Measurements from ENCODE around the gene CASD1. TPM values are rescaled to one million over a fixed set of nuclear protein-coding genes. Genes with fewer than 3 reads are reported as not detected.

The CASD1 gene
- polyA plus RNA-seq, 1 experiment, result 14.0 TPM

DNA sequence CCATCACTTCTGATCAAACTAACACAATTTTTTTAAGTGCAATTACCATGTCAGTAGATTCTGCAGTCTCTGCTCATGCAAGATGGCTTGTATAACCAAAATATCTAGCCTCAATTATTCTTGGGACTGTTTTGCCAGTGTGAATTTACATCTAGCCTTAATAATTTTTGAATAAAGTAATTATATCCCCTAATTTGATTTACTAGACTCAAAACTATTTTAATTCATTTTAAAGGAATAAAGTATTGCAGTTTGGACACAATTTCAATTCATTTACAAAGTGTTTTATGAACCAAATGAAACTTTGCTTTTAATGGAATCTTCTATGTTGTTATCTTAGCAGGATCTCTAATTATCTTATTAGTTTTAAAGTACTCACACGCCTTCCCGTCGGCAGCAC, 90.7 kb downstream of the CASD1 start:
- Histone ChIP-seq H3K9me3 (ENCODE audit: control insufficient read depth, insufficient read depth, low read length) (no peaks in the 10 kb centered on the region), H3K4me3 (ENCODE audit: low read depth, low read length) (no peak overlapping the region), H3K27ac (ENCODE audit: low read depth, low read length) (no peak overlapping the region), H3K27me3 (ENCODE audit: control insufficient read depth, insufficient read depth, low read length) (no peaks in the 10 kb centered on the region)
- DNase-seq (ENCODE audit: low read depth, low spot score), result no peak
- POLR2A ChIA-PET, result no interaction called here
- CTCF ChIA-PET, result interaction anchor here (0.6 kb wide), 1 partner anchor 56 kb away, joined by 4 read pairs; no protein-coding TSS in a partner anchor
- TF ChIP-seq, protein P1, sequence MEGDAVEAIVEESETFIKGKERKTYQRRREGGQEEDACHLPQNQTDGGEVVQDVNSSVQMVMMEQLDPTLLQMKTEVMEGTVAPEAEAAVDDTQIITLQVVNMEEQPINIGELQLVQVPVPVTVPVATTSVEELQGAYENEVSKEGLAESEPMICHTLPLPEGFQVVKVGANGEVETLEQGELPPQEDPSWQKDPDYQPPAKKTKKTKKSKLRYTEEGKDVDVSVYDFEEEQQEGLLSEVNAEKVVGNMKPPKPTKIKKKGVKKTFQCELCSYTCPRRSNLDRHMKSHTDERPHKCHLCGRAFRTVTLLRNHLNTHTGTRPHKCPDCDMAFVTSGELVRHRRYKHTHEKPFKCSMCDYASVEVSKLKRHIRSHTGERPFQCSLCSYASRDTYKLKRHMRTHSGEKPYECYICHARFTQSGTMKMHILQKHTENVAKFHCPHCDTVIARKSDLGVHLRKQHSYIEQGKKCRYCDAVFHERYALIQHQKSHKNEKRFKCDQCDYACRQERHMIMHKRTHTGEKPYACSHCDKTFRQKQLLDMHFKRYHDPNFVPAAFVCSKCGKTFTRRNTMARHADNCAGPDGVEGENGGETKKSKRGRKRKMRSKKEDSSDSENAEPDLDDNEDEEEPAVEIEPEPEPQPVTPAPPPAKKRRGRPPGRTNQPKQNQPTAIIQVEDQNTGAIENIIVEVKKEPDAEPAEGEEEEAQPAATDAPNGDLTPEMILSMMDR (IDR thresholded peaks at IDR 0.05; ENCODE audit: low read depth, low read length), result no peak

- Histone ChIP-seq H3K27ac (ENCODE audit: low read depth, low read length) (no peak overlapping the region), H3K27me3 (ENCODE audit: control insufficient read depth, insufficient read depth, low read length) (no peaks in the 10 kb centered on the region), H3K4me3 (ENCODE audit: low read depth, low read length) (no peak overlapping the region), H3K9me3 (ENCODE audit: control insufficient read depth, insufficient read depth, low read length) (no peaks in the 10 kb centered on the region)
- no peak for DNase-seq (ENCODE audit: low read depth, low spot score)
- ChIA-PET POLR2A (no interaction called here), CTCF (no interaction called here)
- TF ChIP-seq, protein P1 (IDR thresholded peaks at IDR 0.05; ENCODE audit: low read depth, low read length), result no peak
Observed at GRCh38 chr7:94602181-94602580, 92.6 kb downstream of the CASD1 start.

DNA sequence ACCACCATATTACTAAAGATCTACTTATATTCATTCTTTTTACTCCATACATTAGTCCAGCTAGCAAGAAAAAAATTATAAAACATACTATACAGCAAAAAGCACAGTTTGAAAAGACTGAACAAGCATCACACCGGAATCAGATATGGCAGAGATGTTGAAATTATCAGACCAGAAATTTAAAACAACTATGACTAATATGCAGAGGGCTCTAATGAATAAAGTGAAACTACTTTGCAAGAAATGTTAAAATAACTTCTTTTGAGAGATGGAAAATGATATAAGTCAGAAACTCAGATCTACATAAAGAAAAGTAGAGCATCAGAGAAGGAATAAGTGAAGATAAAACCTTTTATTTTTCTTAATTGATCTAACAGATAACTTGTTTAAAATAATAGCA, 95.4 kb downstream of the CASD1 start:
- Histone ChIP-seq H3K27ac (ENCODE audit: low read depth, low read length) (no peak overlapping the region), H3K4me3 (ENCODE audit: low read depth, low read length) (no peak overlapping the region), H3K9me3 (ENCODE audit: control insufficient read depth, insufficient read depth, low read length) (no peaks in the 10 kb centered on the region), H3K27me3 (ENCODE audit: control insufficient read depth, insufficient read depth, low read length) (no peaks in the 10 kb centered on the region)
- ChIA-PET POLR2A (no interaction called here), CTCF (no interaction called here)
- DNase-seq (ENCODE audit: low read depth, low spot score), result no peak
- TF ChIP-seq, protein P1 (IDR thresholded peaks at IDR 0.05; ENCODE audit: low read depth, low read length), result no peak

Small RNA genes lying within 50 kb of the gene (small RNA-seq; reads per million reads assigned to genes)
- not detected for gene RNU6-1328P (ENCODE audit: insufficient read length, low read depth)

Other genes with a start within 250 kb of the CASD1 start
- 4,545 and 4,815 TPM in 2 replicates for gene COL1A2, start 114.9 kb upstream of the CASD1 start, polyA plus RNA-seq (2011; rRNA removed)
- 76.1 and 76.7 TPM in 2 replicates for gene SGCE, start 146.3 kb downstream of the CASD1 start, polyA plus RNA-seq (2011; rRNA removed)

All from AG04450 (cell line).